Hepatocyte (in vitro differentiated cells): Measurements from ENCODE around the gene ANKRD17. TPM values are rescaled to one million over a fixed set of nuclear protein-coding genes. Genes with fewer than 3 reads are reported as not detected.

Source experiments
- DNase-seq: peaks from one replicate; pipeline ENCODE4 v3.0.0-alpha.2; 2016; ENCODE audit warnings: low spot score
- H2AFZ ChIP-seq: fragments of 200-600 bp; sonication (generic); 2 replicates; pipeline ENCODE4 v1.6.0; 2016; ENCODE audit warnings: antibody characterized with exemption, mild to moderate bottlenecking
- H3K27ac ChIP-seq: fragments of 200-600 bp; sonication (generic); 2 replicates; pipeline ENCODE4 v1.5.1; 2016; ENCODE audit warnings: mild to moderate bottlenecking
- H3K27me3 ChIP-seq: fragments of 200-600 bp; sonication (generic); 2 replicates; pipeline ENCODE4 v1.6.1; 2016
- H3K36me3 ChIP-seq: fragments of 200-600 bp; sonication (generic); replicated peaks from 2 replicates; pipeline ENCODE4 v1.5.1; 2016; ENCODE audit warnings: low read depth; ENCODE audit not compliant: insufficient read depth
- H3K4me1 ChIP-seq: fragments of 200-600 bp; sonication (generic); 2 replicates; pipeline ENCODE4 v1.5.1; 2016; ENCODE audit warnings: mild to moderate bottlenecking, moderate library complexity; ENCODE audit not compliant: insufficient read depth
- H3K4me2 ChIP-seq: fragments of 200-600 bp; sonication (generic); 2 replicates; pipeline ENCODE4 v1.6.0; 2016
- H3K4me3 ChIP-seq: fragments of 200-600 bp; sonication (generic); 2 replicates; pipeline ENCODE4 v1.5.1; 2016; ENCODE audit warnings: mild to moderate bottlenecking
- H3K79me2 ChIP-seq: fragments of 200-600 bp; sonication (generic); 2 replicates; pipeline ENCODE4 v1.6.0; 2017; ENCODE audit warnings: mild to moderate bottlenecking
- H3K9me2 ChIP-seq: fragments of 200-600 bp; sonication (generic); replicated peaks from 2 replicates; pipeline ENCODE4 v1.6.0; 2017; ENCODE audit warnings: mild to moderate bottlenecking; ENCODE audit not compliant: insufficient read depth
- H3K9me3 ChIP-seq: fragments of 200-600 bp; sonication (generic); 2 replicates; pipeline ENCODE4 v1.5.1; 2016; ENCODE audit warnings: low read depth, mild to moderate bottlenecking
- H4K20me1 ChIP-seq: fragments of 200-600 bp; sonication (generic); 2 replicates; pipeline ENCODE4 v1.6.0; 2016; ENCODE audit warnings: mild to moderate bottlenecking; ENCODE audit not compliant: insufficient read depth, poor library complexity, severe bottlenecking
- EZH2 ChIP-seq: fragments of 200-600 bp; sonication (generic); IDR thresholded peaks from 2 replicates; pipeline ENCODE4 v1.6.1; 2016; ENCODE audit warnings: antibody characterized with exemption, mild to moderate bottlenecking, borderline replicate concordance
- EZH2phosphoT487 ChIP-seq: fragments of 200-600 bp; sonication (generic); IDR thresholded peaks from one replicate; pipeline ENCODE4 v1.6.1; 2018; ENCODE audit warnings: antibody characterized with exemption, mild to moderate bottlenecking, low read depth, moderate library complexity; ENCODE audit not compliant: unreplicated experiment, severe bottlenecking
- WGBS: methylation state at CpG from one replicate; pipeline ENCODE4 v1.1.6; 2016; ENCODE audit warnings: low lambda C conversion rate; ENCODE audit errors: missing lambda C conversion rate; 5-methylcytosine and 5-hydroxymethylcytosine counted together
- polyA plus RNA-seq: library from polyadenylated mRNA; unstranded; fragments of >200 nt; fragmentation: Nextera tagmentation; extraction: Ambion mirVana; gene quantifications from 2 replicates; pipeline ENCODE4 v1.2.1, GENCODE V29; 2016
- total RNA-seq: library from RNA; depleted of rRNA; stranded (reverse); fragments of >200 nt; gene quantifications from 2 replicates; pipeline ENCODE4 v1.2.3, GENCODE V29; 2014
- TF ChIP-seq, protein P1 (sequence below): fragments of 200-600 bp; sonication (generic); IDR thresholded peaks from 2 replicates; pipeline ENCODE4 v1.5.1; 2016; ENCODE audit warnings: antibody characterized with exemption, mild to moderate bottlenecking; ENCODE audit not compliant: poor library complexity

Gene ANKRD17
- total and polyA plus RNA-seq, 2 experiments from 2014 or later, result 31.8 to 55.8 TPM

DNA sequence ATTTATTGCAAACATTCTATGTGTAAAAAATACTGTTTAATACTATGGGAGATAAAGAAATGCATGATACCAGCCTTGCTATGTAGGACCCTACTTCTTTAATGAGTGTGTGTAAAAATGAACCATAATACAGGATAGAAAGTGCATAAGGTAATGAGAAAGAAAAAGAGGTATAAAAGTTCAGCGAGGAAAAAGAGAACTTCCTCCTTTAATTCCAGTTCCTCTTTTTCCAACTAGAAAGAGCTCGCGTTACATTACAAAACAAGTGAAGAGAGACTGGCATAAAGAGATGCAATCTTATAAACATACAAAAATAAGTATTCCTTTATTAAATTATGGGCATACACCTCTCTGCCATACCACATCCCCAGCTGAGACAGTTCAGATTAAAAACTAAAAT lies 77.4 kb downstream of the ANKRD17 start:
- peaks cover 38% of the 10 kb centered on the region for H4K20me1 ChIP-seq
- H3K36me3 ChIP-seq, result peaks cover 2% of the 10 kb centered on the region
- WGBS, result 94% methylated on average over 3 of the region's 3 CpGs
- TF ChIP-seq EZH2phosphoT487 (no peak), EZH2 (no peak)
- TF ChIP-seq, protein P1, sequence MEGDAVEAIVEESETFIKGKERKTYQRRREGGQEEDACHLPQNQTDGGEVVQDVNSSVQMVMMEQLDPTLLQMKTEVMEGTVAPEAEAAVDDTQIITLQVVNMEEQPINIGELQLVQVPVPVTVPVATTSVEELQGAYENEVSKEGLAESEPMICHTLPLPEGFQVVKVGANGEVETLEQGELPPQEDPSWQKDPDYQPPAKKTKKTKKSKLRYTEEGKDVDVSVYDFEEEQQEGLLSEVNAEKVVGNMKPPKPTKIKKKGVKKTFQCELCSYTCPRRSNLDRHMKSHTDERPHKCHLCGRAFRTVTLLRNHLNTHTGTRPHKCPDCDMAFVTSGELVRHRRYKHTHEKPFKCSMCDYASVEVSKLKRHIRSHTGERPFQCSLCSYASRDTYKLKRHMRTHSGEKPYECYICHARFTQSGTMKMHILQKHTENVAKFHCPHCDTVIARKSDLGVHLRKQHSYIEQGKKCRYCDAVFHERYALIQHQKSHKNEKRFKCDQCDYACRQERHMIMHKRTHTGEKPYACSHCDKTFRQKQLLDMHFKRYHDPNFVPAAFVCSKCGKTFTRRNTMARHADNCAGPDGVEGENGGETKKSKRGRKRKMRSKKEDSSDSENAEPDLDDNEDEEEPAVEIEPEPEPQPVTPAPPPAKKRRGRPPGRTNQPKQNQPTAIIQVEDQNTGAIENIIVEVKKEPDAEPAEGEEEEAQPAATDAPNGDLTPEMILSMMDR, result no peak
- no peak overlapping the region for H3K4me2 ChIP-seq
- no peak for DNase-seq
- H3K27ac ChIP-seq, result no peak overlapping the region
- H3K4me3 ChIP-seq, result no peak overlapping the region
- H3K4me1 ChIP-seq, result no peaks in the 10 kb centered on the region
- H3K27me3 ChIP-seq, result no peaks in the 10 kb centered on the region
- H3K79me2 ChIP-seq, result peaks cover 98% of the 10 kb centered on the region
- H2AFZ ChIP-seq, result no peak overlapping the region
- H3K9me3 ChIP-seq, result no peaks in the 10 kb centered on the region
- no peaks in the 10 kb centered on the region for H3K9me2 ChIP-seq

- Histone ChIP-seq H3K36me3 (peaks cover 4% of the 10 kb centered on the region), H3K9me2 (no peaks in the 10 kb centered on the region), H3K4me2 (no peak overlapping the region), H3K4me3 (no peak overlapping the region), H2AFZ (no peak overlapping the region), H3K9me3 (no peaks in the 10 kb centered on the region), H3K4me1 (no peaks in the 10 kb centered on the region), H3K27me3 (no peaks in the 10 kb centered on the region), H3K79me2 (peaks cover 98% of the 10 kb centered on the region), H4K20me1 (peaks cover 38% of the 10 kb centered on the region), H3K27ac (no peak overlapping the region)
- no peak for TF ChIP-seq EZH2
- TF ChIP-seq, protein P1, result no peak
- TF ChIP-seq EZH2phosphoT487, result no peak
- 89% methylated on average over 5 of the region's 5 CpGs for WGBS
- DNase-seq, result no peak
Measured at GRCh38 chr4:73178389-73178788, 80.2 kb downstream of the ANKRD17 start.

DNA sequence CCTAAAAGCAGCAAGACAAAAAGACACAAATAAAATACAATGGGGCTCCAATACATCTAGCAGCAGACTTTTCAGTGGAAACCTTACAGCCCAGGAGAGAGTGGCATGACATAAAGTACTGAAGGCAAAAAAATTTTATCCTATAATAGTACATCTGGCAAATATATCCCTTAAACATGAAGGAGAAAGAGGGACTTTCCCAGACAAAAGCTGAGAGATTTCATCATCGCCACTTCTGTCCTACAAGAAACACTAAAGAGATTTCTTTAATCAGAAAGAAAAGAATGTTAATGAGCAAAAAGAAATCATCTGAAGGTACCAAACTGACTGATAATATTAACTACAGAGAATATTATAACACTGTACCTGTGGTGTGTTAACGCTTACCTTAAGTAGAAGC lies 86.4 kb downstream of the ANKRD17 start:
- no peak overlapping the region for H3K4me2 ChIP-seq
- H3K4me1 ChIP-seq, result no peaks in the 10 kb centered on the region
- no peaks in the 10 kb centered on the region for H3K27me3 ChIP-seq
- no peak overlapping the region for H3K4me3 ChIP-seq
- 98% methylated on average over 2 of the region's 2 CpGs for WGBS
- peaks cover 88% of the 10 kb centered on the region for H3K79me2 ChIP-seq
- H3K9me3 ChIP-seq, result no peaks in the 10 kb centered on the region
- H4K20me1 ChIP-seq, result peaks cover 13% of the 10 kb centered on the region
- peaks cover 8% of the 10 kb centered on the region for H3K36me3 ChIP-seq
- H3K9me2 ChIP-seq, result no peaks in the 10 kb centered on the region
- H3K27ac ChIP-seq, result no peak overlapping the region
- TF ChIP-seq, protein P1, result no peak
- TF ChIP-seq EZH2phosphoT487, result no peak
- no peak for TF ChIP-seq EZH2
- no peak overlapping the region for H2AFZ ChIP-seq
- DNase-seq, result no peak
